ENCODE data around the gene MINDY4. TPM values are rescaled to one million over a fixed set of nuclear protein-coding genes. Genes with fewer than 3 reads are reported as not detected.

Gene MINDY4
- total RNA-seq, 1 donor from 2014 or later = 20.1 TPM

- ATAC-seq (peak; percentile 31), DNase-seq (no peak)
- TF ChIP-seq, protein P1, sequence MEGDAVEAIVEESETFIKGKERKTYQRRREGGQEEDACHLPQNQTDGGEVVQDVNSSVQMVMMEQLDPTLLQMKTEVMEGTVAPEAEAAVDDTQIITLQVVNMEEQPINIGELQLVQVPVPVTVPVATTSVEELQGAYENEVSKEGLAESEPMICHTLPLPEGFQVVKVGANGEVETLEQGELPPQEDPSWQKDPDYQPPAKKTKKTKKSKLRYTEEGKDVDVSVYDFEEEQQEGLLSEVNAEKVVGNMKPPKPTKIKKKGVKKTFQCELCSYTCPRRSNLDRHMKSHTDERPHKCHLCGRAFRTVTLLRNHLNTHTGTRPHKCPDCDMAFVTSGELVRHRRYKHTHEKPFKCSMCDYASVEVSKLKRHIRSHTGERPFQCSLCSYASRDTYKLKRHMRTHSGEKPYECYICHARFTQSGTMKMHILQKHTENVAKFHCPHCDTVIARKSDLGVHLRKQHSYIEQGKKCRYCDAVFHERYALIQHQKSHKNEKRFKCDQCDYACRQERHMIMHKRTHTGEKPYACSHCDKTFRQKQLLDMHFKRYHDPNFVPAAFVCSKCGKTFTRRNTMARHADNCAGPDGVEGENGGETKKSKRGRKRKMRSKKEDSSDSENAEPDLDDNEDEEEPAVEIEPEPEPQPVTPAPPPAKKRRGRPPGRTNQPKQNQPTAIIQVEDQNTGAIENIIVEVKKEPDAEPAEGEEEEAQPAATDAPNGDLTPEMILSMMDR (IDR thresholded peaks at IDR 0.05) = no peak
- Histone ChIP-seq H3K4me3 (no peak overlapping the region), H3K36me3 (peaks cover 40% of the 10 kb centered on the region), H3K4me1 (no peaks in the 10 kb centered on the region), H3K27ac (no peak overlapping the region), H3K27me3 (no peaks in the 10 kb centered on the region), H3K9me3 (no peaks in the 10 kb centered on the region)
- intact Hi-C loops (cut with DNase I) = no loop called here
Measured at GRCh38 chr7:30787486-30787885, 16.3 kb downstream of the MINDY4 start.

- H3K4me1 ChIP-seq = no peaks in the 10 kb centered on the region
- H3K4me3 ChIP-seq = no peak overlapping the region
- no peak for ATAC-seq
- H3K27me3 ChIP-seq = no peaks in the 10 kb centered on the region
- intact Hi-C loops (cut with DNase I) = no loop called here
- peaks cover 32% of the 10 kb centered on the region for H3K36me3 ChIP-seq
- no peak for DNase-seq
- H3K9me3 ChIP-seq = no peaks in the 10 kb centered on the region
- TF ChIP-seq, protein P1 (IDR thresholded peaks at IDR 0.05) = no peak
- no peak overlapping the region for H3K27ac ChIP-seq
Measured at GRCh38 chr7:30788640-30789333, 17.6 kb downstream of the MINDY4 start.

- intact Hi-C loops (cut with DNase I) = no loop called here
Measured at GRCh38 chr7:30789334-30789711, 18.1 kb downstream of the MINDY4 start.

GRCh38 chr7:30790356-30790755 lies 19.1 kb downstream of the MINDY4 start:
- H3K27ac ChIP-seq = no peak overlapping the region

More at GRCh38 chr7:30789334-30789711, 18.1 kb downstream of the MINDY4 start:
- H3K4me3 ChIP-seq = no peak overlapping the region
- no peak overlapping the region for H3K27ac ChIP-seq
- DNase-seq (no peak), ATAC-seq (peak; percentile 30)
- no peaks in the 10 kb centered on the region for H3K4me1 ChIP-seq
- peaks cover 29% of the 10 kb centered on the region for H3K36me3 ChIP-seq
- no peaks in the 10 kb centered on the region for H3K9me3 ChIP-seq
- TF ChIP-seq, protein P1 (IDR thresholded peaks at IDR 0.05) = no peak
- H3K27me3 ChIP-seq = no peaks in the 10 kb centered on the region

DNA sequence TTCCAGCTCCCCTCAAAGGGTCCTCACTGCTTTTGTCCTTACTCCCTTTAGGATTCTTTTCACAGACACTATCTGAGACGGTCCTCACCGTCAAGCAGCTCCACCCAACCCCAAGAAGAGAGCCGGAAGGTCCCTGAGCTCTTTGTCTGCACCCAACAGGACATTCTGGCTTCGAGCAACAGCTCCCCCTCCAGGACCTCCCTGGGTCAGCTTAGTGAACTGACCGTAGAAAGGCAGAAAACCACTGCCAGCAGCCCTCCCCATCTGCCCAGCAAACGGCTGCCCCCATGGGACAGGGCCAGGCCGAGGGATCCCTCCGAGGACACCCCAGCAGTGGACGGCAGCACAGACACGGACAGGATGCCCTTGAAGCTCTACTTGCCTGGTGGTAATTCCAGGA lies 19.9 kb downstream of the MINDY4 start:
- TF ChIP-seq, protein P1 (IDR thresholded peaks at IDR 0.05) = peak; percentile 12
- DNase-seq = no peak
- peaks cover 4% of the 10 kb centered on the region for H3K4me1 ChIP-seq
- H3K4me3 ChIP-seq = no peak overlapping the region
- H3K27ac ChIP-seq = no peak overlapping the region
- H3K9me3 ChIP-seq = no peaks in the 10 kb centered on the region
- H3K36me3 ChIP-seq = peaks cover 17% of the 10 kb centered on the region
- no peaks in the 10 kb centered on the region for H3K27me3 ChIP-seq
- intact Hi-C loops (cut with DNase I) = no loop called here
- ATAC-seq = no peak

More at GRCh38 chr7:30790356-30790755, 19.1 kb downstream of the MINDY4 start:
- no peaks in the 10 kb centered on the region for H3K9me3 ChIP-seq
- TF ChIP-seq, protein P1 (IDR thresholded peaks at IDR 0.05) = no peak
- intact Hi-C loops (cut with DNase I) = no loop called here
- no peaks in the 10 kb centered on the region for H3K4me1 ChIP-seq
- no peak overlapping the region for H3K4me3 ChIP-seq
- no peak for DNase-seq
- H3K27me3 ChIP-seq = no peaks in the 10 kb centered on the region
- peaks cover 24% of the 10 kb centered on the region for H3K36me3 ChIP-seq
- ATAC-seq = no peak

Measured in upper lobe of right lung (tissue), 1 donor.